Memory B cell (primary cell): ENCODE measurements around the gene SLC2A13.
"Not testable (repeated sequence)": the region's sequence is repeated elsewhere in the genome, so short reads cannot be mapped to it uniquely, and the experiment has no call there.

Experiments
- ATAC-seq: fragments of 150-1000 bp; cut with Tn5 transposase; 2 replicates; pipeline ENCODE4 v1.10.0; 2021; ENCODE audit warnings: low read depth, mild to moderate bottlenecking, moderate library complexity
- DNase-seq, 2 donors: peaks; one replicate each; pipeline ENCODE4 v3.0.0; 2022; ENCODE audit warnings: low spot score in 2 of 2
- H3K27ac Mint-ChIP-seq: one replicate; pipeline ENCODE4 v1.8.0; 2022; ENCODE audit warnings: mild to moderate bottlenecking, moderate library complexity, mixed read lengths
- H3K27me3 Mint-ChIP-seq: one replicate; pipeline ENCODE4 v1.8.0; 2022; ENCODE audit warnings: mixed read lengths
- H3K36me3 Mint-ChIP-seq: one replicate; pipeline ENCODE4 v1.8.0; 2022; ENCODE audit warnings: mild to moderate bottlenecking, mixed read lengths
- H3K4me1 Mint-ChIP-seq: one replicate; pipeline ENCODE4 v1.8.0; 2022; ENCODE audit warnings: mixed read lengths
- H3K4me3 Mint-ChIP-seq: one replicate; pipeline ENCODE4 v1.8.0; 2022; ENCODE audit warnings: mild to moderate bottlenecking, moderate library complexity, mixed read lengths
- H3K9me3 Mint-ChIP-seq: one replicate; pipeline ENCODE4 v1.8.0; 2022; ENCODE audit warnings: mixed read lengths

SLC2A13 gene

DNA sequence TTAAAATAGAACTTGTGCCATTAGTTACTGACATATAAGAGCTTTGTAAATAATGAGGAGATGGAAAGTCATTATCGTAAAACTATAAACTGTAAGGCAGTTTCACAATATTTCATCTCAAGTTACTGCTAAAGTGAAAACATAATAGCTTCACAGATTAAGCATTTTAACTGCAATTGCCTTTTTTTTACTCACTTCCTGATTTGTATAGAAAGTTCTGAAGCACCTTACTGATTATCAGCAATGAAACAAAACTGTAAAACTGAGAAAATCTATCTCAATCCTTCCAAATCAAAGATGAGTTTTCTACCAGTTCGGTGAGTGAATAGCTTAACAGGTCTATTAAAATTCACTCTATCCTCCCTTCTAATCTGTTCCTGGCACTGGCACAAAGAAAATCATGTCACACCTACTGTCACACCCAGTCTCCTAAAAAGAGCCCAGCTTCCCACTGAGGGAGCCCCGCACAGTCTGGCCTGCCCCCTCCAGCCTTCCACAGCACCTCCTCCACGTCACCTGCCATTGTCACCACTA lies 324.9 kb downstream of the SLC2A13 start:
- DNase-seq = no peak
- ATAC-seq = no peak
- Mint-ChIP-seq H3K27me3 (no peaks in the 10 kb centered on the region), H3K4me3 (no peak overlapping the region), H3K36me3 (no peaks in the 10 kb centered on the region), H3K9me3 (peaks cover 3% of the 10 kb centered on the region), H3K27ac (no peak overlapping the region), H3K4me1 (no peaks in the 10 kb centered on the region)

DNA sequence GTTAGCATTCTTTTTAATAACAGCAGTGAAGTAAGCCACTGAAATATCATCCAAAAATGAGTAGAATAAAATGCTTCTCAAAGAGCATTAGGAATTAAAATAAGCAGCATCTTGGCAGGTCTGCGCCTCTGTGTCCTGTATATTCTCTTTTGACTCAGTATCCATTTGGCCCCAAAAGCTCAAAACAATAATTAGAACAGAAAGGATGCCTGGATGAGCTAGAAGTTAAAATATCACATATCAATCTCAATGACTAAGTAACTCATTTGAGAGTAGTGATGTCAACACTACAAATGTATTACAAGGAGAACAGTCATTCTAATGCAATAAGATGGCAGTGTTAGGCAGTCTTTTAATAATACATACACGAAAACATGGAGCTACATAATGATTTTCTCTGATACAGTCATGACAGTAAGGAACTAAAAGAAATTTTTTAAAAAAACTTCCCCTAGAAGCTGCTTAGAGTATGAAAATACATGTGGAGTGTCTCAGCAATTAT lies 325.4 kb downstream of the SLC2A13 start:
- H3K27me3 Mint-ChIP-seq = no peaks in the 10 kb centered on the region
- ATAC-seq = no peak
- H3K27ac Mint-ChIP-seq = no peak overlapping the region
- H3K36me3 Mint-ChIP-seq = no peaks in the 10 kb centered on the region
- no peak for DNase-seq
- peaks cover 3% of the 10 kb centered on the region for H3K9me3 Mint-ChIP-seq
- no peak overlapping the region for H3K4me3 Mint-ChIP-seq
- no peaks in the 10 kb centered on the region for H3K4me1 Mint-ChIP-seq

DNA sequence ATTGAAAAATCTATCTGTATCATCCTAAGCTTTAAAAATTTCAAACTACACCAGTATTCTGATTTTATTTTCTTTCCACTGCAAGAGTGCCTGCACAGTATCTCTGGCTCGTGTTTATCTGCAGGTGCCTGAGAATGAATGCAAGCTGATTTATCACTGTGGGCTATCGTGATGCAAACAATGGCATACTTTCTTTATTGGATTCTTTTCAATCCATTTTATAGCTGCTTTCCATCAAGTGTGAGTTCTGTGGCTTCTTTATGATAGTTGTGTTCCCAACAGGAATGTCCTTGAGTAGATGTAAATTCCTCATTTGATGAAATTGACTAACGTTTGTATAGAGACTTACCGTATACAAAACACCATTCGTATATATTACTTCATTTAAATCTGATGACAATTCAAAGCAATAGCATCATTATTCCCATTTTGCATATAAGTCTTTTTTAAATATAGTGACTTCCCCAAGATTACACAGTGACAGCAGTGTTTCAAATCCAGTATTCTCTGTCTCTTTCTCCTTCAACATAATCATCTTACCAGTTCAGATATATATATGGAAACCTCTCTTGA lies 326.0 kb downstream of the SLC2A13 start:
- ATAC-seq (no peak), DNase-seq (no peak)
- Mint-ChIP-seq H3K9me3 (peaks cover 3% of the 10 kb centered on the region), H3K27me3 (no peaks in the 10 kb centered on the region), H3K4me1 (no peaks in the 10 kb centered on the region), H3K4me3 (no peak overlapping the region), H3K27ac (no peak overlapping the region), H3K36me3 (no peaks in the 10 kb centered on the region)

DNA sequence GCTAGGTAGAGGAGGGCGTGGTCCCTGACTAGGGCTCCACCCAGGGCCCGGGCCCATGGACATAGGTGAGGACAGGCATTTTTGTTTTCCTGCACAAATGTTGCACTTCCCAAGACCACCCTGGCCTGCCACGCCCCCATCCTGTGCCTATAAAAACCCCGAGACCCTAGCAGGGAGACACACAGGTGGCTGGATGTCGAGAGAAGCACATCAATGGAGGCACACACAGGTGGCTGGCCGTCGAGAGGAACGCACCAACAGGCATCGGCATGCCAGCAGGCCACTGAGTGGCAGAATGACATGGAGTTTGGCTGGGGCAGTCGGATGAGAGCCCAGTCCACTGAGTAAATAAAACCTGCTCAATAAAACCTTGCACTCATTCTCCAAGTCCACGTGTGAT lies 328.4 kb downstream of the SLC2A13 start:
- Mint-ChIP-seq H3K9me3 (peaks cover 1% of the 10 kb centered on the region), H3K27ac (no peak overlapping the region), H3K4me3 (no peak overlapping the region), H3K27me3 (no peaks in the 10 kb centered on the region), H3K4me1 (no peaks in the 10 kb centered on the region), H3K36me3 (no peaks in the 10 kb centered on the region)
- ATAC-seq (no peak), DNase-seq (no peak)

DNA sequence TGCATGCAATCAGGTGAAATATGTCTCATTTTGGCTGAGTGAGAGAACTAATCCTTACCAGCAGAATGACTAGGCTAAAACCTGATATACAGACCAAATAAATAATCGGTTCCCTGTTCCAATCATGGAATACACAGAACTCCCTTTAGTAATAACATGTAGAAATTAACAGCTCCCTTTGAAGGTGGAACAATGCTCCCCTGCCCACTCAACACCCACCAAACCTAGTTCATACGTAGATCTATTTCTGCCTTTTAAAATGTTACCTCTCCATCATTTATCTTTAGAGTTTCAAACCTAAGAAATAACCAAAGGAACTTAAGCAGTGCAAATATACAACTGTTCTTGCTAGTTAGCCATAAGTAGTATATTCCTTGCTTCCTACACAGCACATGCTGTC lies 332.6 kb downstream of the SLC2A13 start:
- ATAC-seq (no peak), DNase-seq (no peak)
- Mint-ChIP-seq H3K4me1 (no peaks in the 10 kb centered on the region), H3K4me3 (no peak overlapping the region), H3K27me3 (no peaks in the 10 kb centered on the region), H3K27ac (no peak overlapping the region), H3K9me3 (no peaks in the 10 kb centered on the region), H3K36me3 (no peaks in the 10 kb centered on the region)

DNA sequence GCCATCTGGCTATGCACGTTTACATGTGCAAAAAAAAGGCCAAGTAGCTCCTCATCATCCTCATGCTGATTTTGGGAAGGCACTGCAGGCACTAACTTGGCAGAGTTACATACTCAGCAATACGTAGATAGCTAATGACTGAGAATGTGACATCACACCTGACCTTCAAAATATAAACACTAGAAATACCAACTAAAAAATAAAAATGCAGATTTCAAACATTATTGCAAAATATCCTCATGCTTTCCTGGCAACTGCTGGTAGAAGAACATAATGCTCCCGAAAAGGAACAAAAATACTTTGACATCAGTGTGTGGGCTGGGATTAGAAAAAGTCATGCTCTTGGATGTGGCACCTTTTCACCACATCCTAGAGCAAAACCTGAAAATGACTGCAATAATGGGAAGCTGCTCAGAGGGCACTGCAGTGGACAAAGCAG lies 333.0 kb downstream of the SLC2A13 start:
- no peaks in the 10 kb centered on the region for H3K9me3 Mint-ChIP-seq
- H3K4me1 Mint-ChIP-seq = no peaks in the 10 kb centered on the region
- ATAC-seq = no peak
- no peak overlapping the region for H3K27ac Mint-ChIP-seq
- H3K36me3 Mint-ChIP-seq = peaks cover 1% of the 10 kb centered on the region
- H3K27me3 Mint-ChIP-seq = no peaks in the 10 kb centered on the region
- DNase-seq = no peak
- no peak overlapping the region for H3K4me3 Mint-ChIP-seq

DNA sequence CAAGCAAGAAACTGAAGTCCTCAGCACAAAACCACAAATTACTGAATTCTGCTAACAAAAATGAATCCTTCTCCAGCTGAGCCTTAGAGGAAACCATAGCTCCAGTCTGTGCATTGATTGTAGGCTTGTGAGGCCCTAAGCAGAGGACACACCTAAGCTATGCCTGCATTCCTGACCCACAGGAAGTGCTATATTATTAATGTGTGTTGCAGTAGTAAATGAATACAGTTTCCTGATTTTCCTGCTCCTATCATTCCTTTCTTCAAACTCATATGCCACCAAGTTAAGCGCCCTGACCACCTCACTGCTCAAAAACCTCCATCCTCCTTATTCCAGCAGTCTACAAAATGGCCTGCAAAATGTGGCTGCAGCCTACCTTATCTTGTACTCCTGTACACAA lies 334.4 kb downstream of the SLC2A13 start:
- Mint-ChIP-seq H3K4me3 (no peak overlapping the region), H3K36me3 (peaks cover 1% of the 10 kb centered on the region), H3K27me3 (no peaks in the 10 kb centered on the region), H3K27ac (no peak overlapping the region), H3K9me3 (no peaks in the 10 kb centered on the region), H3K4me1 (no peaks in the 10 kb centered on the region)
- no peak for DNase-seq
- ATAC-seq = no peak

DNA sequence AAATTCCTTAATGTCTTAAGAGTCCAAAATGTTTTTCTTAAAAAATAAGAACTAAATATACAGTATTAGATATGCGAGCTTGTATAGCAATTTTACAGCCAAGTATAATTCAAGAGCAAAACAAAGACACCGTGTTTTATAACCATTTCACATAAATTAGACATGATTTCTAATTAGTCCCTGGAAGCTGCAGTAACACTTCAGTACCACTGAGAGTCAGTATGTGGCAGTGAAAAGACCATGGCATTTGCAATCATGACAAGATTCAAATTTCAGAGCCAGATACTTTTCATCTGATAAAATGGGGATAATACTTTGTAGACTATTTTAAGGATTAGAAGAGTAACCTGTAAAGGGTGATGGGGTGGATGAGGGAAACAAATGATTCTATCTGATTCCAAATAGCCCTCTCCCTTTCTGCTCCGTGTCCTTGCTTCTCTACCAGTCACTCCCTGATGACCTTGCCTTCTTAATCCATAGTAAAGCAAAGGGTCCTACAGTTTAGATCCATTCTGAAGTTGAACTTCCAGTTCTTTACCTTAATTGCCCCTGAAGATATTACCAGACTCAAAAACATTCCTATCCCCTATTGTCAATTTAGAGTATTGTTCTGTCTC lies 340.8 kb downstream of the SLC2A13 start:
- peak; percentile 35 for ATAC-seq
- H3K36me3 Mint-ChIP-seq = peaks cover 1% of the 10 kb centered on the region

DNA sequence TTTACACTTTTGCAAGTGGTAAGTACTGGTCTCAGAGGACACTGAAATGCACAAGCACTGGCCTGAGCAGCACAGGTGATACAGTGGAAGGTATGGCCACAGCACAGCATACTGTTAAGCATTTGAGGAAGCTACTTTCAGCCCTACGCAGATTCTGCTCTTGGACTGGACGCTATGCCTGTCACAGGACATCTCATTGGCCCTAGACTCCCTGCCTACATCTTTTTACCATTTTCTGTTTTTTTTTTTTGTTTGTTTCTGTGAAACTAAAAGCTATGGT lies 342.1 kb downstream of the SLC2A13 start:
- Mint-ChIP-seq H3K27me3 (no peaks in the 10 kb centered on the region), H3K9me3 (no peaks in the 10 kb centered on the region), H3K36me3 (peaks cover 3% of the 10 kb centered on the region), H3K4me1 (no peaks in the 10 kb centered on the region), H3K27ac (no peak overlapping the region), H3K4me3 (no peak overlapping the region)
- ATAC-seq (no peak), DNase-seq (no peak)

More for the DNA sequence above, 340.8 kb downstream of the SLC2A13 start:
- no peak for DNase-seq
- Mint-ChIP-seq H3K4me3 (no peak overlapping the region), H3K9me3 (no peaks in the 10 kb centered on the region), H3K27me3 (no peaks in the 10 kb centered on the region), H3K27ac (no peak overlapping the region), H3K4me1 (no peaks in the 10 kb centered on the region)

DNA sequence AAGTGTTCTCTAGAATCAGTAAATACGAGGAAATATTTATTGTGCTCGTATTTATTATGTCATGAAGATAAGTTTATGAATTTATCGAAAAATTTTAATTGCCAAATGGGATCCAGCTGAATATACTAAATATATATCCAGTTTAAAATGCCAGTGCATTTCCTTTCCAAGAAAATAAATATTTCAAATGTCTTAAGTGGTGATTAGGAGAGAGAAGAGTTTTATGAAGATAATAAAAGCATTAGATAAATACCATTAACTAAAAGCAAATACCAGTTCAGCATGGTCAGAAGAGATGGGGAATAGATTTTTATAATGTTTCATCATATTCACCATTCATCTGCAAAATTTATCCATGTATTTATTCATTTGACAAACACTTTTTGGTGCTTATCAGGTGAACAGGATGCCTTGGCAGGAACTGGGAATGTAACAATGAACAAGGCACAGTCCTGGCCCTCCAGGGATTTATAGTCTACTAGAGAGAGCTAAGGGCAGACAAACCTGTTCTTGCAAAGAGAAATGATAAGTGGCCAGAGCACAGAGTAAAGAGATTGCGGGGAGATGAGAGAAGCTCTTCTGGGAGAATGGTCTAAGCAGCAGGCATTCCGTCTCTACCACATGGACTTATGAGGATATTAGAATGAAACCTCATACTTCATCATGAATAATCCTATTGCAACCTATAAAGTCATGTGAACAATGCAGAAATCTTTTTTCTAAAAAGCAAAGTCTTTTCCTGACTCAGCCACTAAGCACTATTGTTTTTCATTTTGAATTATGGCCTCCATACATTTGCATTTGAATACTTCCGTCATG lies 342.6 kb downstream of the SLC2A13 start:
- no peak overlapping the region for H3K27ac Mint-ChIP-seq
- no peaks in the 10 kb centered on the region for H3K4me1 Mint-ChIP-seq
- H3K9me3 Mint-ChIP-seq = no peaks in the 10 kb centered on the region
- no peak for DNase-seq
- ATAC-seq = no peak
- H3K27me3 Mint-ChIP-seq = no peaks in the 10 kb centered on the region
- H3K4me3 Mint-ChIP-seq = no peak overlapping the region
- peaks cover 3% of the 10 kb centered on the region for H3K36me3 Mint-ChIP-seq

DNA sequence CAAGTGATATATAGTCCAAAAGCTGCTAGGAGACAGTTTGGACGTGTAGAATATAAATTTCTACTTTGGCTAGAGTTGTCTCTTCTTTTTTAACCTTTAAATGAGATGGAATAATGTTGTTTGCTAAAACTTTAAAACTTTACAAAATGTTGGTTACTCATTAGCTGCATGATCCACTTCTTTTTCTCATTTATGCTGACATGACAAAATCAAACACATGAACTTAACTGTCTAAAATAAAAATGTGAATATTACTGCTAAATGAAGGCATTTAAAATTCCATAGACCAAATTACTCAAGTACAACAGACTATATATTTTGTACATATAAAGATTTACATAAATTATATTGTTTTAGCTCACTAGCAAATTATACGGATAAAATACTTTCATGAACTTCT lies 350.4 kb downstream of the SLC2A13 start:
- no peak overlapping the region for H3K4me3 Mint-ChIP-seq

DNA sequence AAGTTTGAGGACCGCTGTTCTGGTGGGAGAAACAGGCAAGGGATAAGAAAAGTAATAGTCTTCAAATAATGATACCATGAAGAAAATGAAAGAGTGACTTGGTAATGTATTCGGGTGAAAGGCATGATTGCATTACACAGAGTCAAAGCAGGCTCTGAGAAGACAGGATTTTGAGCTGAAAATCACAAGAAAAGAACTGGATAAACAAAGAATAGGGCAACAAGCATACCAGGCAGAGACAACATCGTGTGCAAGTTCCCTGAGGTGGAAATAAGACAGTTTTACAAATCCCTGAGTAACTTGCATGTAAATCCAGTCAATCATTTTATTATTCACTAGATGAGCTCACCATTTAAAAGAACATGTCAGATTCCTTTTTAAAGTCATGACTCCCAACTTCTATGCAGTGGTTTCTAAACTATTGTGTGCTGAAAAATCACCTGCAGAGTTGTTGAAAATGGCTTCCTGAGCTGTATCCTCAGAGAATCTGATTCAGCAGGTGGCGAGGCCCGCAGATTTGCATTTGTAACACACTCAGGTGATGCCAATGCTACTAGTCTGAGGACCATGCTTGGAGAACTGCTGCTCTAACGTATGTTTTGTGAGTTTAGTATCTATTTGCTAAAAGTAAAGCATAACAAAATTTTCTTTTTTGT lies 353.3 kb downstream of the SLC2A13 start:
- H3K4me3 Mint-ChIP-seq = no peak overlapping the region
- H3K27ac Mint-ChIP-seq = no peak overlapping the region
- no peaks in the 10 kb centered on the region for H3K36me3 Mint-ChIP-seq
- H3K4me1 Mint-ChIP-seq = no peaks in the 10 kb centered on the region
- no peaks in the 10 kb centered on the region for H3K27me3 Mint-ChIP-seq
- no peak for ATAC-seq
- no peak for DNase-seq
- H3K9me3 Mint-ChIP-seq = peaks cover 3% of the 10 kb centered on the region

More for the DNA sequence above, 350.4 kb downstream of the SLC2A13 start:
- DNase-seq = no peak
- Mint-ChIP-seq H3K9me3 (peaks cover 2% of the 10 kb centered on the region), H3K27me3 (no peaks in the 10 kb centered on the region), H3K27ac (no peak overlapping the region), H3K36me3 (peaks cover 2% of the 10 kb centered on the region), H3K4me1 (no peaks in the 10 kb centered on the region)
- no peak for ATAC-seq

DNA sequence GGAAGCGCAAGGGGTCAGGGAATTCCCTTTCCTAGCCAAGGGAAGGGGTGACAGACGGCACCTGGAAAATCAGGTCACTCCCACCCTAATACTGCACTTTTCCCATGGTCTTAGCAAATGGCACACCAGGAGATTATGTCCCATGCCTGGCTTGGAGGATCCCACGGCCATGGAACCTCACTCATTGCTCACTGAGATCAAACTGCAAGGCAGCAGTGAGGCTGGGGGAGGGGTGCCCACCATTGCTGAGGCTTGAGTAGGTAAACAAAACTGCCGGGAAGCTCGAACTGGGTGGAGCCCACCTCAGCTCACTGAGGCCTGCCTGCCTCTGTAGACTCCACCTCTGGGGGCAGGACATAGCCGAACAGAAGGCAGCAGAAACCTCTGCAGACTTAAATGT lies 359.7 kb downstream of the SLC2A13 start:
- not testable (repeated sequence) for DNase-seq

DNA sequence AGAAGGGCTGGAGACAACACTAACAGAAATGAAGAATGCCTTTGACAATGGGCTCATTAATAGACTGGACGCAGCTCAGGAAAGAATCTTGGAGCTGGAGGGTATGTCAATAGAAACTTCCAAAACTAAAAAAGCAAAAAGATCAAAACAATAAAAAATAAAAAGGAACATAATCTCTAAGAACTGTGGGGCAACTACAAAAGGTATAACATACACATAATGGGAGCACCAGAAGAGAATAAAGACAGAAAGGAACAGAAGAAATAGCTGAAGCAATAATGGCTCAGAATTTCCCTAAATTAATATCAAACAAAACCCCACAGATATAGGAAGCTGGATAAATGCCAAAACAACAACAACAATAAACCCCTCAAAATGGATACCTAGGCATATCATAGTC lies 362.2 kb downstream of the SLC2A13 start:
- Mint-ChIP-seq H3K36me3 (peaks cover 8% of the 10 kb centered on the region), H3K4me1 (no peaks in the 10 kb centered on the region), H3K4me3 (no peak overlapping the region), H3K9me3 (peaks cover 7% of the 10 kb centered on the region), H3K27me3 (no peaks in the 10 kb centered on the region), H3K27ac (no peak overlapping the region)
- ATAC-seq (no peak), DNase-seq (no peak)

More for the DNA sequence above, 359.7 kb downstream of the SLC2A13 start:
- not testable (repeated sequence) for H3K4me1 Mint-ChIP-seq, H3K4me3 Mint-ChIP-seq, H3K36me3 Mint-ChIP-seq, ATAC-seq, H3K27ac Mint-ChIP-seq, H3K27me3 Mint-ChIP-seq, H3K9me3 Mint-ChIP-seq
